ENCODE data around the gene CACNA1E. TPM values are rescaled to one million over a fixed set of nuclear protein-coding genes. Genes with fewer than 3 reads are reported as not detected.

Gene CACNA1E
- total and polyA plus RNA-seq, 5 donors from 2014 or later, result not detected

GRCh38 chr1:181765451-181766026 lies 282.2 kb downstream of the CACNA1E start:
- Mint-ChIP-seq H3K4me3 (no peak overlapping the region), H3K36me3 (no peaks in the 10 kb centered on the region), H3K9me3 (peaks cover 0 to 2% (median 0%) of the 10 kb centered on the region in 7 donors), H3K27ac (no peak overlapping the region), H3K27me3 (no peaks in the 10 kb centered on the region), H3K4me1 (no peaks in the 10 kb centered on the region)
- ATAC-seq (ENCODE audit: low read depth in 2 of 2) (no peak), DNase-seq (no peak)
- Histone ChIP-seq H3K9me3 (ENCODE audit: control insufficient read depth in 2 of 2, low read length in 2 of 2) (no peaks in the 10 kb centered on the region), H3K4me3 (ENCODE audit: low read depth, low read length) (no peak overlapping the region), H3K27me3 (ENCODE audit: control insufficient read depth, insufficient read depth, low read length) (no peaks in the 10 kb centered on the region), H3K36me3 (ENCODE audit: control insufficient read depth, insufficient read depth, low read length) (no peaks in the 10 kb centered on the region), H3K27ac (ENCODE audit: insufficient read depth, low read length, poor library complexity, severe bottlenecking) (no peak overlapping the region), H3K4me1 (ENCODE audit: control insufficient read depth, insufficient read depth, low read length, poor library complexity, severe bottlenecking) (no peaks in the 10 kb centered on the region)

DNA sequence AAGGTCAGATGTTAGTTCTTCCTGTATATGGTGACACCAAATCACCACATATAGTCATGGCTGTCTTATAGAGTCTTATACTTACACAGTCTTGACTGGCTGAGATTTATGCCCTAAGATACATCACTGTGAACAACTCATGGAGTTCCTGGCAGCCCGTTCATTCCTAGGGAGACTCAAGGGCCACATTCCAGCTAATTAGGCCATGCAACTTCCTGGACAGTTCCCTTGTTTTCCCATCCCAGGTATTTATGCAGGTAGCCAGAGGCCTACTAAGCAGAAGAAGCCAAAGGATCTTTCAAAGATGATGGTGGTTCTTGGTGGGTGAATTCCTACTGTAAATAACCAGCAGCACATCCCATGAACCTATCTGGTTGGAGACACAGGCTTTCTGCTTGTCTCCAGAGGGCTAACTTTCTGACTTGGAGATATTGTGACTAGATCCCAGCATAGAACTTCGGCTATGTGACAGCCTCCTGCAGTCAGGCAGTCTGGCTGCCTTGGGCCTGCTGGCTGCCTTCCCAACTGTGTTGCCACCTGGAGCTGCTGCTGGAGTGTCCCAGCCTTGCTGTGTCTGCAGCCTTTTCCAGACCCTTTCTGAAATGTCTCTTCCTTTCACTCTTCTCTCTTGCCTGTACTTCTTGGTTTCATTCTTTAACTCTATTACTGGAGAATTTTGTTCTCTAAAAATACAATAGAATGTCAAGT lies 283.8 kb downstream of the CACNA1E start:
- DNase-seq, result no peak

GRCh38 chr1:181768211-181768929 lies 285.1 kb downstream of the CACNA1E start:
- Histone ChIP-seq H3K4me3 (ENCODE audit: low read depth, low read length) (no peak overlapping the region), H3K27ac (ENCODE audit: insufficient read depth, low read length, poor library complexity, severe bottlenecking) (no peak overlapping the region), H3K9me3 (ENCODE audit: control insufficient read depth in 2 of 2, low read length in 2 of 2) (no peaks in the 10 kb centered on the region), H3K36me3 (ENCODE audit: control insufficient read depth, insufficient read depth, low read length) (no peaks in the 10 kb centered on the region), H3K4me1 (ENCODE audit: control insufficient read depth, insufficient read depth, low read length, poor library complexity, severe bottlenecking) (no peaks in the 10 kb centered on the region), H3K27me3 (ENCODE audit: control insufficient read depth, insufficient read depth, low read length) (no peaks in the 10 kb centered on the region)
- Mint-ChIP-seq H3K4me1 (no peaks in the 10 kb centered on the region), H3K9me3 (peaks cover 0 to 2% (median 0%) of the 10 kb centered on the region in 7 donors), H3K36me3 (no peaks in the 10 kb centered on the region), H3K27ac (no peak overlapping the region), H3K4me3 (no peak overlapping the region), H3K27me3 (no peaks in the 10 kb centered on the region)
- DNase-seq (no peak), ATAC-seq (ENCODE audit: low read depth in 2 of 2) (no peak)

More for the DNA sequence above, 283.8 kb downstream of the CACNA1E start:
- no peaks in the 10 kb centered on the region for H3K9me3 ChIP-seq (ENCODE audit: control insufficient read depth in 2 of 2, low read length in 2 of 2)
- peaks cover 0 to 2% (median 0%) of the 10 kb centered on the region in 7 donors for H3K9me3 Mint-ChIP-seq
- H3K36me3 ChIP-seq (ENCODE audit: control insufficient read depth, insufficient read depth, low read length), result no peaks in the 10 kb centered on the region
- no peaks in the 10 kb centered on the region for H3K36me3 Mint-ChIP-seq
- no peaks in the 10 kb centered on the region for H3K4me1 Mint-ChIP-seq
- ATAC-seq (ENCODE audit: low read depth in 2 of 2), result no peak
- H3K27me3 Mint-ChIP-seq, result no peaks in the 10 kb centered on the region
- no peak overlapping the region for H3K27ac Mint-ChIP-seq
- no peak overlapping the region for H3K27ac ChIP-seq (ENCODE audit: insufficient read depth, low read length, poor library complexity, severe bottlenecking)
- no peaks in the 10 kb centered on the region for H3K27me3 ChIP-seq (ENCODE audit: control insufficient read depth, insufficient read depth, low read length)
- H3K4me3 ChIP-seq (ENCODE audit: low read depth, low read length), result no peak overlapping the region
- no peak overlapping the region for H3K4me3 Mint-ChIP-seq
- no peaks in the 10 kb centered on the region for H3K4me1 ChIP-seq (ENCODE audit: control insufficient read depth, insufficient read depth, low read length, poor library complexity, severe bottlenecking)

DNA sequence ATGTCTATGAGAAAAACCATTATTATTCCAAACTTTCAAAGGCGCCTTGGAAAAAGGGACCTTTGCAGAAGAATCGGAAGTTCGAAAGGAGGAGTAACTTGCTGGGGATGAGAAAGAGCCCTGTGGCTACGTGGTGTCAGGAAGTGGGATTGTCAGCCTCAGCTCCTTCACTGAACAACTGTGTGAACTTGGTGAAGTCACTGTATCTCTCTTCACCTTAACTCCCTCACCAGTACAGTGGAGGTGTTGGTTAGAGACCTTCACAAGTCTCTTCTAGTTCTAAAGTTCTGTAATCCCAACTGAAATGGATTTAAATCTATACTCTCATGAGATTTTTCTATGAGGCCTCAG lies 285.6 kb downstream of the CACNA1E start:
- no peak overlapping the region for H3K27ac ChIP-seq (ENCODE audit: insufficient read depth, low read length, poor library complexity, severe bottlenecking)
- no peaks in the 10 kb centered on the region for H3K4me1 Mint-ChIP-seq
- H3K36me3 Mint-ChIP-seq, result no peaks in the 10 kb centered on the region
- H3K9me3 ChIP-seq (ENCODE audit: control insufficient read depth in 2 of 2, low read length in 2 of 2), result no peaks in the 10 kb centered on the region
- H3K9me3 Mint-ChIP-seq, result peaks cover 0 to 2% (median 0%) of the 10 kb centered on the region in 7 donors
- H3K4me3 Mint-ChIP-seq, result no peak overlapping the region
- DNase-seq (no peak), ATAC-seq (ENCODE audit: low read depth in 2 of 2) (no peak)
- no peak overlapping the region for H3K4me3 ChIP-seq (ENCODE audit: low read depth, low read length)
- H3K4me1 ChIP-seq (ENCODE audit: control insufficient read depth, insufficient read depth, low read length, poor library complexity, severe bottlenecking), result no peaks in the 10 kb centered on the region
- no peaks in the 10 kb centered on the region for H3K27me3 ChIP-seq (ENCODE audit: control insufficient read depth, insufficient read depth, low read length)
- no peaks in the 10 kb centered on the region for H3K36me3 ChIP-seq (ENCODE audit: control insufficient read depth, insufficient read depth, low read length)
- H3K27ac Mint-ChIP-seq, result no peak overlapping the region
- no peaks in the 10 kb centered on the region for H3K27me3 Mint-ChIP-seq

DNA sequence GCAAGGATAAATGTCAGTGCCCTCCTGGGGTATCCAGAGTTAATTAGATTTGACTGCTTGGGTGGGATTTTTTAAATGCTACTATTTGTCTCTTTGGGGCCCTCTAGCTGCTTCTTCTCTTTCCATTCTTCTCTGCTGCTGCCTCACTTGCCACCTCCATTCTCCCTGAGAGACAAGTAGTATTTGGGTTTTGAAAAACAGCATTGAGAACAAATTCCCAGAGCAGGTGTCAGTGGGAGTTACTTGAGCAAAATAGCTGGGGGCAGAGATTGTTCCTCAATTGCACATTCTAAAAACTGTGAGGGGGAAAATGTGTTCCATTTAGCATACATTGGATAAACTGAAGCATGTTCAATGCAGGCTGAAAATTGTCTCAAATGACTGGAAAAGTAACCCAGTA lies 286.5 kb downstream of the CACNA1E start:
- no peaks in the 10 kb centered on the region for H3K27me3 ChIP-seq (ENCODE audit: control insufficient read depth, insufficient read depth, low read length)
- Mint-ChIP-seq H3K27ac (no peak overlapping the region), H3K4me3 (no peak overlapping the region), H3K36me3 (no peaks in the 10 kb centered on the region), H3K27me3 (no peaks in the 10 kb centered on the region), H3K9me3 (peaks cover 0 to 2% (median 0%) of the 10 kb centered on the region in 7 donors), H3K4me1 (no peaks in the 10 kb centered on the region)
- no peaks in the 10 kb centered on the region for H3K36me3 ChIP-seq (ENCODE audit: control insufficient read depth, insufficient read depth, low read length)
- ATAC-seq (ENCODE audit: low read depth in 2 of 2) (no peak), DNase-seq (no peak)
- H3K4me1 ChIP-seq (ENCODE audit: control insufficient read depth, insufficient read depth, low read length, poor library complexity, severe bottlenecking), result no peaks in the 10 kb centered on the region
- H3K9me3 ChIP-seq (ENCODE audit: control insufficient read depth in 2 of 2, low read length in 2 of 2), result no peaks in the 10 kb centered on the region
- H3K27ac ChIP-seq (ENCODE audit: insufficient read depth, low read length, poor library complexity, severe bottlenecking), result no peak overlapping the region
- no peak overlapping the region for H3K4me3 ChIP-seq (ENCODE audit: low read depth, low read length)

DNA sequence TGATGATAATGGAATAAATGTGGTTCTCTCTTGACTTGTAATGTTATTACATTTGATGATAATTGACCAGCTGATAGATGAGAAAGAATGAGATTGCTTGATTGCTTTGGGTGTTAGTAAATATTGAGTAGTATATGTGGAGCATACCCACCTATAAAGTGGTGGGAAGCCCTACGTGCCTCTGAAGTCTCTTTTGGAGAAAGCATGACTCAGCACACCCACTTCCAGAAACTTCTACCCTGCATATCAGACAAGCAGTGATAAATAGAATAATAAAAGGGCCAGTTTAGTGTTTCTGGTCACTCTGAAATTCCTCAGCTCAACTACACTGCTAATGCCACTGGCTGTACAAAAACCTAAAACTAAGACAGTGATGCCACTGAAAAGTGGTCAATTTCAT lies 289.4 kb downstream of the CACNA1E start:
- ATAC-seq (ENCODE audit: low read depth in 2 of 2) (no peak), DNase-seq (no peak)
- H3K4me3 ChIP-seq (ENCODE audit: low read depth, low read length), result no peak overlapping the region
- Mint-ChIP-seq H3K27me3 (no peaks in the 10 kb centered on the region), H3K4me3 (no peak overlapping the region), H3K9me3 (no peaks in the 10 kb centered on the region), H3K36me3 (no peaks in the 10 kb centered on the region), H3K4me1 (no peaks in the 10 kb centered on the region), H3K27ac (no peak overlapping the region)
- H3K27me3 ChIP-seq (ENCODE audit: control insufficient read depth, insufficient read depth, low read length), result no peaks in the 10 kb centered on the region
- H3K9me3 ChIP-seq (ENCODE audit: control insufficient read depth in 2 of 2, low read length in 2 of 2), result no peaks in the 10 kb centered on the region
- no peaks in the 10 kb centered on the region for H3K4me1 ChIP-seq (ENCODE audit: control insufficient read depth, insufficient read depth, low read length, poor library complexity, severe bottlenecking)
- no peak overlapping the region for H3K27ac ChIP-seq (ENCODE audit: insufficient read depth, low read length, poor library complexity, severe bottlenecking)
- H3K36me3 ChIP-seq (ENCODE audit: control insufficient read depth, insufficient read depth, low read length), result no peaks in the 10 kb centered on the region

DNA sequence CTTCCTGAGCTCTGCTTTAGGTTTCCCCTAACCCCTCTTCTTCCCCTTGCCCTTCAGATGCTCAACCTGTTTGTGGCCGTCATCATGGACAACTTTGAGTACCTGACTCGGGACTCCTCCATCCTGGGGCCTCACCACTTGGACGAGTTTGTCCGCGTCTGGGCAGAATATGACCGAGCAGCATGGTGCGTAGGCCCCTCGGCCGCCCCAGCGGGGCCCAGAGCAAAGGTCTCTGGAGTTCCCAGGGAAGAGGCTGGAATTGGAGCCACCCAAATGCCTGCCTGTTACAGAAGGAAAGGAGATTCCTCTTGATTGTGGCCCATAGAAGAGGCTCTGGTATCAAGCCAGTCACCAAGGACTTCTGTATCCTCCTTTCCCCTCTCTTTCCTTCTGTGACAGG lies 292.7 kb downstream of the CACNA1E start:
- Mint-ChIP-seq H3K36me3 (no peaks in the 10 kb centered on the region), H3K27me3 (no peaks in the 10 kb centered on the region), H3K4me1 (no peaks in the 10 kb centered on the region), H3K9me3 (no peaks in the 10 kb centered on the region), H3K27ac (no peak overlapping the region), H3K4me3 (no peak overlapping the region)
- no peak overlapping the region for H3K4me3 ChIP-seq (ENCODE audit: low read depth, low read length)
- H3K27ac ChIP-seq (ENCODE audit: insufficient read depth, low read length, poor library complexity, severe bottlenecking), result no peak overlapping the region
- DNase-seq (no peak), ATAC-seq (ENCODE audit: low read depth in 2 of 2) (no peak)
- no peaks in the 10 kb centered on the region for H3K9me3 ChIP-seq (ENCODE audit: control insufficient read depth in 2 of 2, low read length in 2 of 2)
- no peaks in the 10 kb centered on the region for H3K4me1 ChIP-seq (ENCODE audit: control insufficient read depth, insufficient read depth, low read length, poor library complexity, severe bottlenecking)
- no peaks in the 10 kb centered on the region for H3K27me3 ChIP-seq (ENCODE audit: control insufficient read depth, insufficient read depth, low read length)
- H3K36me3 ChIP-seq (ENCODE audit: control insufficient read depth, insufficient read depth, low read length), result no peaks in the 10 kb centered on the region
